Ectodermal cell (in vitro differentiated cells): ENCODE results near the gene C18orf63.

Source experiments
- H3K27ac ChIP-seq: 2 replicates; pipeline ENCODE4 v1.7.0; 2013; ENCODE audit warnings: mild to moderate bottlenecking, low read depth, low read length; ENCODE audit not compliant: insufficient read depth, poor library complexity, severe bottlenecking
- H3K27me3 ChIP-seq: 2 replicates; pipeline ENCODE4 v1.7.0; 2013; ENCODE audit warnings: mild to moderate bottlenecking, low read length; ENCODE audit not compliant: insufficient read depth, control insufficient read depth, poor library complexity, severe bottlenecking
- H3K36me3 ChIP-seq: one replicate; pipeline ENCODE4 v1.7.0; 2013; ENCODE audit warnings: low read length; ENCODE audit not compliant: control insufficient read depth, insufficient read depth
- H3K4me1 ChIP-seq: one replicate; pipeline ENCODE4 v1.7.0; 2013; ENCODE audit warnings: low read length; ENCODE audit not compliant: control insufficient read depth, insufficient read depth
- H3K4me3 ChIP-seq: 2 replicates; pipeline ENCODE4 v1.7.0; 2013; ENCODE audit warnings: low read depth, low read length, control low read depth; ENCODE audit not compliant: insufficient read depth
- H3K9me3 ChIP-seq: 2 replicates; pipeline ENCODE4 v1.7.0; 2013; ENCODE audit warnings: mild to moderate bottlenecking, low read length, moderate library complexity; ENCODE audit not compliant: control insufficient read depth
- WGBS, 2 experiments: methylation state at CpG; one replicate each; pipeline ENCODE4 v1.1.7; 2013; ENCODE audit warnings: missing lambda C conversion rate in 2 of 2; 5-methylcytosine and 5-hydroxymethylcytosine counted together

Gene C18orf63

DNA sequence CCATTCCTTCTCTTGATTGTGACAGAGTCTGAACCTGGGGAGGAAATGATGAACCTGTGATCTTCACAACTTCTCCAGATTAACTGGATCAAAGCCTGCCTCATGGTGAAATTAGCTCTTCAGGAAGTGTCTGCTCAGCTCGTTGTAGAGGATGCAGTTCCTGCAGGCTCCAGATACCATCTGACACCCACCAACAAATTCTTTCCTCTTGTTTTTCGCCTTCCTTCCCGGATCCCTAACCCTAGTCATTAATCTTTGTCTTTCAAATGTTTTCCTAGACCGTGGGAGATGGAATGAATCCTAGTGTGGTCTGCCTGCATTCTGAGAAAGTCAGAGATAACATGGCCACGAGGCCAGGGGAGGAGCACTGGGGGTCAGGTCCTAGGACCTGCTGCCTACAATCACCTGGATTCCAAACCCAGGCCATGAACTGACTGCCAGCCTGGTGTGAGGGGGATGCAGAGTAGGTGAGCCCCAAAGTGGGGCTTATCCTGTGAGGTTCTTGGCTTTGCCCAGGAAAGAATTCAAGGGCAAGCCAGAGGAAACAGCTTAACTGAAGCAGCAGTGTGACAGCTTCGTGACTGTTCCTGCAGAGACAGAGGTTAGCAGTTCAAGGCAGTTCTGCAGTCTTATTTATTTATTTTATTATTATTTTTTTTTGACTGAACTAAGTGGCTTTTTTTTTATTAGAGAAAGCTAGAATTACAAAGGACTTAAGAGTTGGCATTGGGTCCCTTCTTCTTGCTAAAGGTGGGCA lies 73.7 kb downstream of the C18orf63 start:
- Histone ChIP-seq H3K27me3 (no peaks in the 10 kb centered on the region), H3K9me3 (no peaks in the 10 kb centered on the region), H3K4me3 (no peak overlapping the region), H3K27ac (no peak overlapping the region), H3K36me3 (no peaks in the 10 kb centered on the region), H3K4me1 (no peaks in the 10 kb centered on the region)
- 69 to 70% methylated on average over 6 of the region's 6 CpGs for WGBS, 2 experiments

DNA sequence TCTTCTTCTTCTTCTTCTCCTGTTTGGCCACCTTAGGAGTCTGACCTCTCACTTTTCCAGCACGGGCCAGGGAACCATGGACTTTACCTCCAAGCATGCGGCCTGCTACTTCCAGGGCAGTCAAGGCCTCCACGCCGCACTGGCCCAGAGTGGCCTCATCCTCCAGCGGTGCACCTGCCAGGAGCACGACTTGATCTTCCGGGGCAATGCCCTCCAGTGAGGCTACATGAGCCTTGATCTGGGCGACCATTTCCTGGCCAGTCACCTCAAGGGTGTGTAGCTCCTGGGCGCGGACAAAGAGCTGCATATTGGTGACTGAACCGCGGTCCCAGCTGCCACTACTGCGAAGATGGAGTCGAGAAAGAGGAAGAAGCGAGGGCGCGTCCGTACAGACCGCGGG lies 74.4 kb downstream of the C18orf63 start:
- Histone ChIP-seq H3K27me3 (no peaks in the 10 kb centered on the region), H3K4me1 (no peaks in the 10 kb centered on the region), H3K36me3 (no peaks in the 10 kb centered on the region), H3K9me3 (no peaks in the 10 kb centered on the region), H3K27ac (no peak overlapping the region), H3K4me3 (no peak overlapping the region)
- WGBS, 2 experiments, result 88 to 91% methylated on average over 20 of the region's 20 CpGs

DNA sequence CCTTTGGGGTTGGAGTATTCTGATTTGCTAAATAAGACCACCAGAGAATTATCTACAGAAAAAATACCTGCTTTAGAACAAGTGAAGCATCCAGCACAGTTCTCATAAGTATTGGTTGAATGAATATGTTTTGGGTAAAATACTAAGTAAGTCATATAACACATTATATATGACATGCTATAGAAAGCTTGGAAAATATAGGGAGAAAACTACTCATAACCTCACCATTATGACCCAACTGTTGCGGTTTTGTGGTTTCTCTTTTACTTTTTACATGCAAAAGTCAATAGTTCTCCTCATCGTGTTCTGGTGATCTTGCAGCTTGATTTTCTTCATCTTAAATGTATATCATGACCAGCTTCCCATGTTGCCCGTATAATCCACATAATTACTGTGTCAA lies 75.3 kb downstream of the C18orf63 start:
- 90 to 93% methylated on average over 3 of the region's 3 CpGs for WGBS, 2 experiments
- H3K4me1 ChIP-seq, result no peaks in the 10 kb centered on the region
- no peak overlapping the region for H3K27ac ChIP-seq
- H3K27me3 ChIP-seq, result no peaks in the 10 kb centered on the region
- no peak overlapping the region for H3K4me3 ChIP-seq
- no peaks in the 10 kb centered on the region for H3K36me3 ChIP-seq
- no peaks in the 10 kb centered on the region for H3K9me3 ChIP-seq

DNA sequence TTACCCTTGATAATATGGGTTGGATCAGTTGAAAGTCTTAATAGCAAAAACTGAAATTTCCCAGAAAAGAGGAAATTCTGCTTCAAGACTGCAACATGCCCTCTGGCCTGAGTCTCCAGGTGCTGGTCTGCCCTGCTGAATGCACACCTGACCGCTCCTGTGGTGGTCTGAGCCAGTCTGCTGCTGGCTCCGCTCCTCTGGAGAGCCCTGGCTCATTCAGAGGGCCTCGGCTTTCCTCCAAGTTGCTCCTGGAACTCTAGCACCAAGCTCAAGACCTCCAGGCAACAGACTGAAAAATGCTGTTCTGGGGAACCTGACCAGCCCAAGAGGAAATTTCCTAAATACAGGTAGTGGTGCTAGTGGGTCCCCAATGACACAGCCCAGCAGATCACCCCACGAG lies 76.7 kb downstream of the C18orf63 start:
- Histone ChIP-seq H3K4me1 (no peaks in the 10 kb centered on the region), H3K9me3 (no peaks in the 10 kb centered on the region), H3K27ac (no peak overlapping the region), H3K4me3 (no peak overlapping the region), H3K36me3 (no peaks in the 10 kb centered on the region), H3K27me3 (no peaks in the 10 kb centered on the region)
- 96% methylated on average over 4 of the region's 4 CpGs for WGBS, 2 experiments

DNA sequence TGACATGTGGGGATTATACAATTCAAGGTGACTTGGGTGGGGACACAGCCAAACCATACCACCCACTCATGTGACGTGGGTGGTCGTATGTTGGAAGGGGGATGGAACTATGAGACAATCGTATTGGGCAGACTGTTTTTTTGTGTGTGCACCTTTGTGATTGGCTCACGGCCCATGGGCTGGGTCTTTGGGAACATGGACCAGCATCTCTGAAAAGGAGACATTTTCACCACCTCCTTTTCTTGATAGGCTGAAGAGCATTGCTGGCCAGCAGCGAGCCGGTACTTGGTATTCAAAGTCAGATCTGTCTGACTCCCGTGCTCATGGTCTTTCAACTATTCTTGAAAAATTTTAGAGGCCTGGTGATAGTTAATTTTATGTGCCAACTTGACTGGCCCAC lies 79.4 kb downstream of the C18orf63 start:
- Histone ChIP-seq H3K9me3 (no peaks in the 10 kb centered on the region), H3K27ac (no peak overlapping the region), H3K27me3 (no peaks in the 10 kb centered on the region), H3K36me3 (no peaks in the 10 kb centered on the region), H3K4me1 (no peaks in the 10 kb centered on the region), H3K4me3 (no peak overlapping the region)
- WGBS, 2 experiments, result 94 to 96% methylated on average over 7 of the region's 7 CpGs

DNA sequence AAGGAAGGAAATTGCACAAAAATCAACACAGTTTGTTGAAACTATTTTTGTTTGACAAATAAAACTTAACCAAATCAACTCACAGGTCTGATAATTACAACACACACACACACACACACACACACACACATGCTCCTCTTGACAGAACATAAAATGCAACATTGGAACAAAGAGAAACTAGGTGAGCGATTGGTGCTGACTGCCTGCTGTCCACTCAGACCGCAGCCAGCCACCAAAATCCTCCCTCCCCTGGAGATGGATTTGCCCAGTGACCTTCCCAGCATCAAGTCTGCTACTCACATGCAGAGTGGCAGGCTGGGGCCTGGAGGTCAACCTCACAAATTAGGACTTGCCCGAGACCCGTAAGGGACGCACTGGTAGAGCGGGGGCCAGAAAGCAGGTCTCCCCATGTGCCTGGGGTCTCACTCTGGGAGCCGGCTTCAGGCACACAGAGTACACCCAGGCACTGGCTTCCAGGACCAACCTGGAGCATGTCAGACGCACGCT lies 80.1 kb downstream of the C18orf63 start:
- no peak overlapping the region for H3K4me3 ChIP-seq
- WGBS, 2 experiments, result 73% methylated on average over 9 of the region's 9 CpGs
- no peaks in the 10 kb centered on the region for H3K4me1 ChIP-seq
- H3K27me3 ChIP-seq, result no peaks in the 10 kb centered on the region
- no peak overlapping the region for H3K27ac ChIP-seq
- H3K9me3 ChIP-seq, result no peaks in the 10 kb centered on the region
- H3K36me3 ChIP-seq, result no peaks in the 10 kb centered on the region

DNA sequence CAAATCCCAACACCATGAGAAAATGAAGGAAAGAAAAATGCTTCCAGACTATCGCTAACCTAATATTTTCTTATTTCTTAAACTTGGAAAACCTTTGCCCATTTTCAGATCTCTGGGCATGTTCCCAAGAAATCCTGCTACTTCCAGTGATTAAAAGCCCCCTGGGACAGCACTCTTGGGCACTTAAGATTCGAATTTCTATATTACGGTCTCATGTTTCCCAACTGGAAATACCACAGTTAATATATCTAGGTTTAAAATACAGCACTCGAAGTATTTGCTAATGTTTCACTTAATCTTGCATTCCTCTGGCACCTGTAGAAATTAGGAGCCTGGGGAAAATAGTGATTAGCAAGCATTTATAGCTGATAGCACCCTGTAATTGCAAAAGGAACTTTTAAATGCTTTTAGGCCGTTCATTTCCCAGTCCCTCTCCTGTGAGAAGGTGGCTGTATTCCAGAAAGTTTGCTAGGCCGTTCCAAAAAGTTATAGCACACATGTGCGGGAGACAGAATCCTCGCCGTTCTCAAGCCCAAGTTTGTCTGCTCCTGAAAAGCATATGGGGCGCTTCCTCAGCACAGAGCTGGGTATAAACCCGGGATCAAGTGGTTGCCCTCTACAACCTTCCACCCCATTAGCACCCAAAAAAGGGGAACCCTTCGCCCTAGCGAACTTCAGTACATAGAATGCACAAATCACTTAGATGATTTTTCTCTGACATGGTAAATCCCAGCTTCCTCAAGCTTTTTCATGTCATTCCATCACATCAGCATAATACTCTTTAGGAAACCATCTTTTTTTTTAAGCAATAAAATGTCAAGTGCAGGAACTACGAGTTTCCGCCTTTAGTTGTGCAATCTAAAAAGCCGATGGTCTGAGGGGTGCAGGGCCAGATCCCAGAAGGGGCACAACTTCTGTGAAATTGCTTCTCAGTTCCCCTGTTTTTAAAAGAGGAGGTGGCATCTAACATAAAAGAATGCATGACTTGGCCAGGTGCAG lies 80.8 kb downstream of the C18orf63 start:
- Histone ChIP-seq H3K4me1 (no peaks in the 10 kb centered on the region), H3K9me3 (no peaks in the 10 kb centered on the region), H3K36me3 (no peaks in the 10 kb centered on the region), H3K27me3 (no peaks in the 10 kb centered on the region), H3K4me3 (no peak overlapping the region), H3K27ac (no peak overlapping the region)
- 86 to 88% methylated on average over 16 of the region's 16 CpGs for WGBS, 2 experiments

DNA sequence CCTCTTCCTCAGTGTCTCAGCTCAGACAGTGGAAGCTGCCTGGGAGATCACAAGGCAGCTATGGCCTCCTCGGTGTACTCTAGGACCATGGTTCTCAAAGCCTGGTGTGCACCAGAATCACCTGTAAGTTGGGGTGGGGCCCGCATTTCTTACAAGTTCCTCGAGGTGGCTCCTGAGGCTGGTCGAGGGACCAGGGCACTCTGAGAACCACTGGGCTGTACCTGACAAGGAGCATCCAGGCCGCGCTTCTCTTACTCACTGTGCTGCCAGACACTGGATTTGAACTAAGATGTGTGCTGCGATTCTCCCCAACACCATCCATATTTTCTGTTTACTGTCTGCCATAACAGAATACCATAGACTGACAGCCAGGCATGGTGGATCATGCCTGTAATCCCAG lies 81.9 kb downstream of the C18orf63 start:
- no peaks in the 10 kb centered on the region for H3K27me3 ChIP-seq

DNA sequence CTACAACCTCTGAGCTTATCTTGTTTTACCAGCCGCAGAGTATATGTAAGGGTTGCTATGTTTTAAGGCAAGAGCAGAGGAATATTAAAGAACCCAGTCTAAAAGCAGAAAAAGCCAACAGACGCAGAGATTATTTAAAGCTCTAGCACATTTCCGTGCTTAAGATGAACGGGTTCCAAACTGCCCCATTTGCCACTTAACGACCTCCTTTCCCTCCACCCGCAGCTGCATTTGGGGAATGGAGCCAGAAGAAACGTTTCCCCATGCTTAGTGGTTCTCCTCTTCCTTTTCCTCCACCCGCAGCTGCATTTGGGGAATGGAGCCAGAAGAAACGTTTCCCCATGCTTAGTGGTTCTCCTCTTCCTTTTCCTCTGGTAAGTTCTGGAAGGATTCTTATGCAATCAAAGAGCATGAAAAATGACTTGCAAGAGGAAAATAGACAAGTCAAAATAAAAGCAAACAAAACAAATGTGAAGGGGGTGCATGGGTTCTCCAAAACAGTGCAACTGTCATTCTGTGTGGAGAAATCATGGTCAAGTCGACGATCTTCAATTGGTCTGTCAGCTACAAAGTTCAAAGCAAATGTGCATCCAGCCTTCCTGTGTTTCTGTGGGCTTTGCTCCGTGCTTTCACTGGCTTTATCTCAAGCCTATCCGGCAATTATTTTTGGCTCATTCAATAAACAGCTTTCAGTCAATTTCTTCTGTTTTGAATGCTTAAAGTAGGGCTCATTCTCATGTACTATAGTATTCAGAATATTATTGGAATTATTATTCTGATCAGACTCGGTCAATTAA lies 83.7 kb downstream of the C18orf63 start:
- H3K4me1 ChIP-seq, result no peaks in the 10 kb centered on the region
- 92% methylated on average over 14 of the region's 14 CpGs for WGBS, 2 experiments

More for the DNA sequence above, 81.9 kb downstream of the C18orf63 start:
- H3K4me3 ChIP-seq, result no peak overlapping the region
- H3K27ac ChIP-seq, result no peak overlapping the region
- H3K36me3 ChIP-seq, result no peaks in the 10 kb centered on the region
- 89 to 93% methylated on average over 7 of the region's 7 CpGs for WGBS, 2 experiments
- no peaks in the 10 kb centered on the region for H3K4me1 ChIP-seq
- H3K9me3 ChIP-seq, result no peaks in the 10 kb centered on the region

More for the DNA sequence above, 83.7 kb downstream of the C18orf63 start:
- no peaks in the 10 kb centered on the region for H3K9me3 ChIP-seq
- H3K27me3 ChIP-seq, result no peaks in the 10 kb centered on the region
- H3K36me3 ChIP-seq, result no peaks in the 10 kb centered on the region
- no peak overlapping the region for H3K4me3 ChIP-seq
- no peak overlapping the region for H3K27ac ChIP-seq
